K562 (cell line): ENCODE results near the gene A1CF. TPM values are rescaled to one million over a fixed set of nuclear protein-coding genes. Genes with fewer than 3 reads are reported as not detected.

ENCODE experiments used
- ATAC-seq: fragments of 200-7000 bp; cut with Tn5 transposase; 3 replicates; pipeline ENCODE4 v1.9.1; 2020; ENCODE audit warnings: moderate library complexity
- BruUV-seq: library from RNA; stranded (reverse); fragments of 400-500 nt; replicated peaks from 2 replicates; lab custom pipeline; 2021; lab: Mats Ljungman, UMichigan
- CTCF ChIA-PET: fragments of 300-600 bp; formaldehyde crosslinking; extraction: SDS; loops from one replicate; lab custom pipeline; 2021; ENCODE audit warnings: low intra/inter-chr PET ratio; lab: Yijun Ruan, JAX
- POLR2A ChIA-PET: fragments of 300-600, 350-650 bp; sonication (Branson Sonifier 250); formaldehyde crosslinking; extraction: SDS; loops from one replicate; lab custom pipeline; 2021; ENCODE audit warnings: antibody characterized with exemption, inconsistent platforms; lab: Yijun Ruan, JAX
- DNase-seq, 4 experiments: peaks; one replicate each; pipeline versions ENCODE4 v3.0.0 to v3.0.0-alpha.2; 2011 to 2018; ENCODE audit warnings: low spot score in 3 of 4, mixed read lengths in 3 of 4; ENCODE audit errors: extremely low read depth in 1 of 4
- FAIRE-seq: peaks from 2 replicates; lab custom pipeline; 2011; peaks lifted over from hg19 to GRCh38; lab: Jason Lieb, UNC
- H2AFZ ChIP-seq: 2 replicates; pipeline ENCODE4 v1.6.0; 2011; ENCODE audit warnings: low read depth, low read length, control low read depth, inconsistent platforms
- H3K27ac ChIP-seq: fragments of 200-600 bp; 3 replicates; pipeline ENCODE4 v1.8.0; 2011; ENCODE audit warnings: low read depth, mild to moderate bottlenecking, control low read depth, inconsistent platforms, low read length, moderate library complexity, mixed read lengths; ENCODE audit errors: extremely low read depth
- H3K27me3 ChIP-seq, 2 experiments: fragments of 300-600 bp in 1 of 2; 2 replicates in 1 of 2; 3 replicates in 1 of 2; pipeline versions ENCODE4 v1.6.0 to v1.8.0; 2011; ENCODE audit warnings: inconsistent platforms in 2 of 2, low read length in 2 of 2, mild to moderate bottlenecking in 1 of 2, mixed read lengths in 1 of 2, moderate library complexity in 1 of 2; ENCODE audit not compliant: control insufficient read depth in 2 of 2, insufficient read depth in 2 of 2
- H3K36me3 ChIP-seq: fragments of 300-600 bp; 3 replicates; pipeline ENCODE4 v1.8.0; 2011; ENCODE audit warnings: mild to moderate bottlenecking, low read length, inconsistent platforms; ENCODE audit not compliant: control insufficient read depth, insufficient read depth
- H3K4me1 ChIP-seq, 2 experiments: fragments of 200-600 bp in 1 of 2; replicated peaks in 1 of 2; 2 replicates in 1 of 2; 3 replicates in 1 of 2; pipeline versions ENCODE4 v1.5.1 to v1.8.0; 2011; ENCODE audit warnings: inconsistent platforms in 2 of 2, low read length in 2 of 2, mild to moderate bottlenecking in 1 of 2, mixed read lengths in 1 of 2, moderate library complexity in 1 of 2; ENCODE audit not compliant: control insufficient read depth in 2 of 2, insufficient read depth in 2 of 2
- H3K4me2 ChIP-seq: 2 replicates; pipeline ENCODE4 v1.6.1; 2011; ENCODE audit warnings: low read length, control low read depth, inconsistent platforms, mixed read lengths; ENCODE audit not compliant: insufficient read depth
- H3K4me3 ChIP-seq: fragments of 200-600 bp; sonication (generic), shearing (Covaris generic); 2 replicates; pipeline ENCODE4 v1.5.1; 2016; ENCODE audit warnings: control low read depth, inconsistent platforms
- H3K79me2 ChIP-seq: fragments of 200-600 bp; 3 replicates; pipeline ENCODE4 v1.8.0; 2011; ENCODE audit warnings: low read length, inconsistent platforms; ENCODE audit not compliant: control insufficient read depth, insufficient read depth
- H3K9ac ChIP-seq, 2 experiments: 2 replicates each; pipeline versions ENCODE4 v1.6.0 to v1.6.1; 2011; ENCODE audit warnings: low read depth in 2 of 2, low read length in 2 of 2, control low read depth in 1 of 2, inconsistent platforms in 1 of 2, mild to moderate bottlenecking in 1 of 2, mixed read lengths in 1 of 2; ENCODE audit not compliant: insufficient read depth in 1 of 2
- H3K9me1 ChIP-seq: one replicate; pipeline ENCODE4 v1.6.0; 2011; ENCODE audit warnings: inconsistent platforms, mild to moderate bottlenecking, low read length, moderate library complexity; ENCODE audit not compliant: control insufficient read depth, insufficient read depth
- H3K9me3 ChIP-seq: replicated peaks from 2 replicates; pipeline ENCODE4 v1.5.1; 2011; ENCODE audit warnings: low read depth, low read length, inconsistent platforms; ENCODE audit not compliant: control insufficient read depth, insufficient read depth
- H4K20me1 ChIP-seq: replicated peaks from 2 replicates; pipeline ENCODE4 v1.6.1; 2011; ENCODE audit warnings: low read length, inconsistent platforms, mixed read lengths; ENCODE audit not compliant: control insufficient read depth, insufficient read depth
- GATAD2B ChIP-seq: fragments of 450-650 bp; IDR thresholded peaks from 2 replicates; pipeline ENCODE4 v1.6.1; 2017; ENCODE audit warnings: mild to moderate bottlenecking, borderline replicate concordance
- HOXB6 ChIP-seq: fragments of 250-450 bp; sonication (Bioruptor Pico); IDR thresholded peaks from 2 replicates; pipeline ENCODE4 v1.5.1; 2022; ENCODE audit warnings: mild to moderate bottlenecking, borderline replicate concordance
- PRMT5 ChIP-seq: sonication (generic); formaldehyde crosslinking; IDR thresholded peaks from 2 replicates; pipeline ENCODE4 v1.5.0; 2020; ENCODE audit warnings: missing genetic modification reagents
- SMARCC2 ChIP-seq: fragments of 450-650 bp; IDR thresholded peaks from 2 replicates; pipeline ENCODE4 v1.6.1; 2017; ENCODE audit warnings: antibody characterized with exemption, moderate library complexity, mild to moderate bottlenecking, low read depth
- THRAP3 ChIP-seq: fragments of 450-650 bp; IDR thresholded peaks from 2 replicates; pipeline ENCODE4 v1.6.1; 2016; ENCODE audit warnings: mild to moderate bottlenecking, inconsistent platforms, borderline replicate concordance
- ZNF165 ChIP-seq: fragments of 250-450 bp; sonication (Bioruptor Pico); IDR thresholded peaks from 2 replicates; pipeline ENCODE4 v1.4.0; 2020; ENCODE audit warnings: borderline replicate concordance
- ZNF740 ChIP-seq, 3 experiments: fragments of 200-800 bp in 1 of 3; sonication (Bioruptor generic) in 1 of 3; sonication (generic) in 1 of 3; formaldehyde crosslinking in 1 of 3; IDR thresholded peaks; 2 replicates each; pipeline versions ENCODE4 v1.6.1 to v1.8.0; 2016 to 2022; ENCODE audit warnings: mild to moderate bottlenecking in 2 of 3, missing compliant biosample characterization in 2 of 3, missing genetic modification characterization in 2 of 3, missing genetic modification reagents in 1 of 3
- WGBS: fragments of 100-300 bp; shearing (Covaris generic); methylation state at CpG from one replicate; pipeline ENCODE4 v1.1.6; 2016; ENCODE audit warnings: low coverage, mixed read lengths; ENCODE audit not compliant: insufficient coverage; ENCODE audit errors: missing lambda C conversion rate; 5-methylcytosine and 5-hydroxymethylcytosine counted together
- in situ Hi-C: fragments of 300-500 bp; cut with MboI; formaldehyde crosslinking; loops from 4 replicates; pipeline ENCODE4 v1.15.0; 2018; ENCODE audit warnings: inconsistent platforms, mixed read lengths
- intact Hi-C: fragments of 100-400 bp; cut with micrococcal nuclease; formaldehyde crosslinking; loops from 2 replicates; pipeline ENCODE4 v1.14.2; 2022
- polyA plus RNA-seq, 8 experiments: library from polyadenylated mRNA; depleted of rRNA in 4 of 8; stranded (reverse) in 5 of 8; unstranded in 3 of 8; fragments of >200 nt; fragmentation: Nextera tagmentation in 2 of 8; fragmentation: Illumina TruSeq in 1 of 8; extraction: Ambion mirVana in 2 of 8; extraction: Trizol in 1 of 8; gene quantifications; 2 replicates each; pipeline versions ENCODE4 v1.2.1 to v1.2.3, GENCODE V29; 2011 to 2014; ENCODE audit warnings: inconsistent platforms in 1 of 8, missing spikeins in 1 of 8
- total RNA-seq, 7 experiments: library from RNA; depleted of rRNA in 6 of 7; stranded (reverse); fragments of >200 nt in 6 of 7; fragmentation: Illumina TruSeq in 2 of 7; extraction: Trizol in 2 of 7; gene quantifications; 2 replicates each; pipeline versions ENCODE4 v1.2.1 to v1.2.3, GENCODE V29; 2011 to 2021; ENCODE audit warnings: low replicate concordance in 1 of 7
- TF ChIP-seq, protein P1 (sequence below): fragments of 200-800 bp; sonication (Bioruptor generic); IDR thresholded peaks from 2 replicates; pipeline ENCODE4 v1.6.1; 2017; ENCODE audit warnings: missing genetic modification characterization, missing compliant biosample characterization

The A1CF gene
- total and polyA plus RNA-seq, 9 of the 15 experiments (the other 6 are each of a cell fraction or from before 2014, with no cell fraction given) = 0.11 TPM; not detected in 8

GRCh38 chr10:50929670-50930069, 44.2 kb upstream of the A1CF start:
- intact Hi-C loops = no loop called here
- DNase-seq = no peak
- BruUV-seq = no TSS peak
- H4K20me1 ChIP-seq = no peaks in the 10 kb centered on the region
- H3K4me1 ChIP-seq = no peaks in the 10 kb centered on the region
- 0% methylated on average over 1 of the region's 1 CpG for WGBS
- H3K36me3 ChIP-seq = no peaks in the 10 kb centered on the region
- no peak for ATAC-seq
- in situ Hi-C loops = no loop called here
- FAIRE-seq = no peak
- H3K27ac ChIP-seq = no peak overlapping the region
- H3K9ac ChIP-seq = no peak overlapping the region
- no peaks in the 10 kb centered on the region for H3K9me1 ChIP-seq
- no peaks in the 10 kb centered on the region for H3K79me2 ChIP-seq
- H3K4me2 ChIP-seq = no peak overlapping the region
- H3K4me3 ChIP-seq = no peak overlapping the region
- no peaks in the 10 kb centered on the region for H3K27me3 ChIP-seq
- no peak overlapping the region for H2AFZ ChIP-seq
- H3K9me3 ChIP-seq = no peaks in the 10 kb centered on the region
- TF ChIP-seq, protein P1, sequence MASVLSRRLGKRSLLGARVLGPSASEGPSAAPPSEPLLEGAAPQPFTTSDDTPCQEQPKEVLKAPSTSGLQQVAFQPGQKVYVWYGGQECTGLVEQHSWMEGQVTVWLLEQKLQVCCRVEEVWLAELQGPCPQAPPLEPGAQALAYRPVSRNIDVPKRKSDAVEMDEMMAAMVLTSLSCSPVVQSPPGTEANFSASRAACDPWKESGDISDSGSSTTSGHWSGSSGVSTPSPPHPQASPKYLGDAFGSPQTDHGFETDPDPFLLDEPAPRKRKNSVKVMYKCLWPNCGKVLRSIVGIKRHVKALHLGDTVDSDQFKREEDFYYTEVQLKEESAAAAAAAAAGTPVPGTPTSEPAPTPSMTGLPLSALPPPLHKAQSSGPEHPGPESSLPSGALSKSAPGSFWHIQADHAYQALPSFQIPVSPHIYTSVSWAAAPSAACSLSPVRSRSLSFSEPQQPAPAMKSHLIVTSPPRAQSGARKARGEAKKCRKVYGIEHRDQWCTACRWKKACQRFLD (CRISPR knock-in tag) = no peak
- no peak for TF ChIP-seq ZNF165 (CRISPR knock-in tag)
- TF ChIP-seq ZNF740 (CRISPR knock-in tag; IDR thresholded peaks at IDR 0.05) = no peak
- no peak for TF ChIP-seq ZNF740 (tag; IDR thresholded peaks at IDR 0.05)
- no peak for TF ChIP-seq SMARCC2
- TF ChIP-seq GATAD2B = no peak
- TF ChIP-seq HOXB6 (CRISPR knock-in tag) = no peak
- no peak for TF ChIP-seq THRAP3
- TF ChIP-seq PRMT5 (CRISPR knock-in tag) = no peak
- ChIA-PET CTCF (no interaction called here), POLR2A (interaction anchor here (0.6 kb wide), 1 partner anchor 36 kb away, joined by 3 read pairs; no protein-coding TSS in a partner anchor)
